HG03103 (cell line): ENCODE results near the gene ST8SIA1.
"Not testable (repeated sequence)": the region's sequence is repeated elsewhere in the genome, so short reads cannot be mapped to it uniquely, and the experiment has no call there.

ENCODE experiments used
- ATAC-seq: cut with Tn5 transposase; IDR thresholded peaks from one replicate; pipeline ENCODE4 v1.9.1; 2021; ENCODE audit warnings: low read depth; ENCODE audit not compliant: unreplicated experiment

ST8SIA1 gene

DNA sequence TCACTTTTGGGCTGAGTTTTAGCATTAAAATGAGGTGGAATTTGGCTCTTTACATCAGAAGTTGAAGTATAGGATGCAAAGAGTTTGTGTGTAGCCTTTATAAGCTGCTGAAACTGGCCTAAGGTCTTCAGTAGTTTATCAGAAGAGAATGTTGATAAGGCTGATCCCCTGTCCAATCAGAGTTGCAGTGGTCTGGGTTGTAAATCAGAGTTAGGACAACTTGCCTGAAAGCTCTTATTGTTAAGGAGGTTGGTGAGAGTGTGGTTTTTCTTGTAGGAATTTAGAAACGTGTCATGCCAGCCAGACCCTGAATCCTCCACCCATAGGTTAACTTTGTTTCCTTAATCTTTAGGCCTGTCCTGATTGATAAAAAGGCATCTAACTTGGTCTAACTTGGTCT is 143.5 kb downstream of the ST8SIA1 start:
- ATAC-seq = no peak

DNA sequence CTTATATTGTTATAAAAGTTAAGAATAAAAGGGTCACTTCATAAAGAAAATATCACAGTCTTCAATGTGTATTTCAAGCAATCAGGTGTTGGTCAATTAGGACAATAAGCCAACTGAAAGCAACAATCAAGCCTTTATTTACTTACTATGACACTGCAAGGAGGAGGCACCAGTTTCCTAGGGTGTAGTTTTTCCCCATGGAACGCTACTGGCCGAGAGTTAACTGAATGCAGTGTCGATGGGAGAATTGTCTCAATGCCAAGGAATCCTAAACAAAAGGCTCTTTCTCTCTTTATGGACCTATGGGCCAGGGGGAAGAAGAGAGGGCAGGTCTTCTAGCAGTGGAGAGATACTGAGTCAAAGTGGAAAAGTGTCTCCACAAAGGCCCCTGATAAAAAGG is 146.1 kb downstream of the ST8SIA1 start:
- no peak for ATAC-seq

DNA sequence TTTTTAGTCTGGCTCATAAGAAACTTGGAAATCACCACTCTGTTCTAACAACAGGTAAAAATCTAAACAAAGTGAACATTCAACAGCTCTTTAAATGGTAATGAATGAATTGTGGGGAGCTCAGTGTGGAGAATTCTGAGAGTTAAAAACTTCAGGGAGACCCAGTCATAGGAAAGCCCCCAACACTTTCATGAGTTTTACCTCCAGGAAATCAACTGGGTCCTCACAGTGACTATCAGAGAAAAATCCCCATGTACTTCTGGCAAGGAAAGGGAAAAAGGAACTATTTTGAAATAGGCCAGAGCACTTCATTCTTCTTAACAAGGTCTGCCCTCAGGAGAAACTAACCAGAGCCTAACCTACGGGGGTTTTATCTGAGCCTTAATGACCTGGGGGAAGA is 153.8 kb downstream of the ST8SIA1 start:
- ATAC-seq = no peak

DNA sequence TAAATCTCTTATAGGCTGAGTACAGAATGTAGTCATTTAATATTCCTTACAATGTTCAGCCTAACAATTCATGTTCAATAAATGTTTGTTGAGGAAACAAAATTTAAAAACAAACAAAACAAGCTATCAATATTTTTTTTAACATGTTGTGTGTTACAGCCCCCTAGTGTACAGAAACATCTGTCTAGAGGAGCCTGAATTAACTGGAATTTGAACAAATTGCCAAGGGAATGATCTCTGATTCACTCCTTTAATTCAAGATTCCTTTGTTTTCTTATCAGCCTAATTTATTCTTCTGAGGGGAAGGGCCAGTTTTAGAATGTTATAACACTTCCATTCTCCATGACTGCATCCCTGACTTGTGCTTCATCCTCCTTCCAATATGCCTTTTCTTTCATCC is 161.3 kb downstream of the ST8SIA1 start:
- ATAC-seq = no peak

DNA sequence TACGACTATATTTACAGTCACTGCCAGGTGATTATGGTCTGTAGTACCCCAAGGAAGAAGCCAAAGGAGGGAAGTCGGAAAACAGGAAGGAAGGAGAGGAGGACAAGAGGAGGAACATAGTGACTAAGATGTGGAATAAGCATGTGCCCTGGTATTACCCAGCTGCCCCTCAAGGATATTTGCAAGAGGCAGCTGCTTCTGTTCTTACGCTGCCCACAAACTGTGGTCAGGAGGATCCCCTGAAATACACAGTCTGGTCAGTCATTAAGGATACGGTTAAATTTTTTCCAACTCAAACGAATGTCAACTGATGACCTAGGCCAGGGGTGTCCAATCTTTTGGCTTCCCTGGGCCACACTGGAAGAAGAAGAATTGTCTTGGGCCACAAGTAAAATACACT is 162.0 kb downstream of the ST8SIA1 start:
- no peak for ATAC-seq

DNA sequence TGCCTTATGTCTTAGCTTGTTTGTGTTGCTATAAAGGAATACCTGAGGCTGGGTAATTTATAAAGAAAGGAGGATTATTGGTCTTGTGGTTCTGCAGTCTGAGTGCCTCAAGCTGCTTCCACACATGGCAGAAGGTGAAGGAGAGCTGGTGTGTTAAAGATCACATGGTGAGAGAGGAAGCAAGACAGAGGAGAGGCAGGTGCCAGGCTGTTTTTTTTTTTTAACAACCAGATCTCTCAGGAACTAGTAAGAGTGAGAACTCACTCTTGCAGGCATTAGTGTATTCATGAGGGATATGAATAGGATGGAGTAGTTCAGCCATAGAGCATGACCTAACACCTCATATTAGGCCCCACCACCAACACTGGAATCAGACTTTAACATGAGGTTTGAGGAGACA is 165.1 kb downstream of the ST8SIA1 start:
- ATAC-seq = no peak

DNA sequence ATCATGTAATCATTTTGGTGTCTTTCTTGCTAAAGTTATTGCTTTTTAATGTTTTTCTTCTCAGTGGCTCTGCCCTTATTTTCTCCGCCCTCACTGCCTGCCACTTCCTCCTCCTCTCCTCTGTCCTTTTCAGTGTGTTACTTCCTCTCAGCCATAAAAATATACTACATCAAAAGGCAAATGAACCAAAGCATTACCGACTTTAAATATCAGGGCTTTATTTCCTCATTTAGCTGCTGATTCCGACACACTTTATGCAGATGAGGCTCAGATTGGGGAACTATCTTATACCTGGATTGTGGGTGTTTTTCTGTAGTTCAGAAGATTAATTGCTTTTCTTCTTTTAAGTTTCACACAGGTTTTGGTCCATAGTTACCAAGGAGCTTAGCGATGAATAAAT is 170.4 kb downstream of the ST8SIA1 start:
- no peak for ATAC-seq

DNA sequence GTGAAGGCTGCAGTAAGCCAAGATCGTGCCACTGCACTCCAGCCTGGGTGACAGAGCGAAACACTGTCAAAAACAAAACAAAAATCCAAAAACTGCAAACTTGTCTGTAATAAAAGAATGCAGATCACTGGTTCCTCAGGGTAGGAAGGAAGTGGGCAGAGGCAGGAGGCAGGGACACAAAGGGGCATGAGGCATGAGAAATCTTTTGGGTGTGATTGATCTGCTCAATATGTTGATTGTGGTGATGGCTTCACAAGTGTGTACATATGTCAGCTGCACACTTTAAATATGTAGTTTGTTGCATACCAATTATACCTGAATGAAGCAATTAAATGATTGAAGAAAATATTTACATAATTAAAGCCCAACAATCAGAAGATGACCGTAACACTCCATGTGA is 170.9 kb downstream of the ST8SIA1 start:
- ATAC-seq = no peak

DNA sequence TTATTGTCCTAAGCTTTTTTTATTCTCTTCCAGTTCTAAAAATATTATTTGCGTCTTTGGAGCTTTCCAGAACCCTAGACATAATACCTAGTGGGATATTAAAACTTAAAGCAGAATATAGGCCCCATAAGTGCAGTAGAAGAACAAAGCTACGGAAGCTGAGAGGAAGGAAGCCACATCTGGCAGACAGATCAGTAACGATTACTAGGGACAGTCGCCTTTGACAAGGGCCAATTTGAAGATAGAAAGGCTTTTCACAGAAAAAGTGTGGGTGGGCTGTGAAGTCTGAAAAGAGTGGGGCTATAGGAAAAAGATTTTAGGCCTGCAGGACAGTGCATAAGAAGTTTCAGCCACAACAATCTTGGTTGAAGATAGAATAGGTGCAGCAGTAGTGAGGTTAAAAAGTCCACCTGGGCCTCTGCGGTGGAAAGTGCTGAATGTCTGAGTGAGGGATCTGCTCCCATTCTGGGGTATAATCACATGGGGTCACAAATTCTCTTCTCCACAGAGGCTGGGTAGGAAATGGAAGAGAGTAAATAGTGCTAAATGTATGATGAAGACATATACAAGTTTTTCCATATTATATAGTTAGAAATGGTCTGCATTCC is 174.0 kb downstream of the ST8SIA1 start:
- no peak for ATAC-seq

DNA sequence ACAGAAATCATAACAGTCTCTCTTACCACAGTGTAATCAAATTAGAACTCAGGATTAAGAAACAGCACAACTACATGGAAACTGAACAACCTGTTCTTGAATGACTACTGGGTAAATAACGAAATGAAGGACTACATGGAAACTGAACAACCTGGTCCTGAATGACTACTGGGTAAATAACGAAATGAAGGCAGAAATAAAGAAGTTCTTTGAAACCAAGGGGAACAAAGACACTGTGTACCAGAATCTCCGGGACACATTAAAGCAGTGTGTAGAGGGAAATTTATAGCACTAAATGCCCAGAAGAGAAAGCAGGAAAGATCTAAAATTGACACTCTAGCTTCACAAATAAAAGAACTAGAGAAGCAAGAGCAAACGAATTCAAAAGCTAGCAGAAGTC is 185.2 kb downstream of the ST8SIA1 start:
- not testable (repeated sequence) for ATAC-seq

DNA sequence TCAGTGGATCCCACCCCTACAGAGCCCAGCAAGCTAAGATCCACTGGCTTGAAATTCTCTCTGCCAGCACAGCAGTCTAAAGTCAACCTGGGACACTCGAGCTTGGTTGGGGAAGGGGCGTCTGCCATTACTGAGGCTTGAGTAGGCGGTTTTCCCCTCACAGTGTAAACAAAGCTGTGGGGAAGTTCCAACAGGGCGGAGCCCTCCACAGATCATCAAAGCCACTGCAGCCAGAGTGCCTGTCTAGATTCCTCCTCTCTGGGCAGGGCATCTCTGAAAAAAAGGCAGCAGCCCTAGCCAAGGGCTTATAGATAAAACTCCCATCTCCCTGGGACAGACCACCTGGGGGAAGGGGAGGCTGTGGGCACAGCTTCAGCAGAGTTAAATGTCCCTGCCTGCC is 187.8 kb downstream of the ST8SIA1 start:
- ATAC-seq = not testable (repeated sequence)
